ENCODE results near the gene LRRN2.

The LRRN2 gene

DNA sequence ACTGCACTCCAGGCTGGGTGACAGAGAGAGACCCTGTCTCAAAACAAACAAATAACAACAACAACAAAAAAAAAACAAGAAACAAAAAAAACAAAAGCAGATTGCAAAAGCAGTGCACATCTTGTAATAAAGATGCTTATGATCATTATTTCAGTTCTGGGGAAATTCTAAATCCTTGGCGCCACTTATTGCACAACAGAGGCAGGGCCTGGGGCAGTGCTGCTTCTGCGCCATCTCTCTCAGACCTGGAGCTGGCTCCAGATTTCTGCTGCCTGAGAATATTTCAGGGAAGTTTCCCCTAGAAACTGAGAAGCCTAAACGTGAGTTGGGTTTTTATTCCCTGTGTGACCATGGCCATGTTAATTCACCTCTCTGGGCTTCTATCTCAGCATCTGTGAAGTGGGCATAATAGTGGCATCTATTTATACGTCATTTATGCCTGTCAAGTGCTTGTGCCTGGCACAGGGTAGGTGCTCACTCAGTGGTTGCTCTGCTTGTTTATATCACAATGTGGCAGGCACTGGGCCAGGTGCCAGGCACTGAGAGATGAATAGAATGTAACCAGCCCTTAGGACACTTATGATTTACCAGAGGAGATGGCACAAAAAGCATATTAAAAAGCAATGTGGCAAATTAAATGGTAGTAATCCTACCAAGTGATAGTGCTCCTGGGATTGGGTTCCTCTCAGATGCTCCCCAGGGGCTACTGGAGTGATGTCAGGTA is 101.5 kb downstream of the LRRN2 start:
- no peak overlapping the region for H2BK15ac ChIP-seq (ENCODE audit: low read length)
- H3K14ac ChIP-seq (ENCODE audit: low read length) = no peak overlapping the region
- WGBS, 2 donors (ENCODE audit: extremely low coverage in 2 of 2, insufficient read length in 2 of 2, insufficient replicate concordance in 1 of 2) = no CpG with 5 or more reads among the region's 4 CpGs
- H3K27ac ChIP-seq (replicated peaks; ENCODE audit: low read length) = no peak overlapping the region
- H2BK12ac ChIP-seq (ENCODE audit: low read length) = no peak overlapping the region
- H2AFZ ChIP-seq (ENCODE audit: low read length) = no peak overlapping the region
- H3K27me3 ChIP-seq (ENCODE audit: control insufficient read depth in 3 of 3, insufficient read depth in 3 of 3, low read depth in 1 of 3, low read length in 3 of 3) = no peaks in the 10 kb centered on the region
- no peak overlapping the region for H3K9ac ChIP-seq (ENCODE audit: low read depth, low read length, poor library complexity)
- no peak overlapping the region for H2BK120ac ChIP-seq (ENCODE audit: low read depth, low read length)
- H3K4me2 ChIP-seq (ENCODE audit: insufficient read depth, low read length, poor library complexity, severe bottlenecking) = no peak overlapping the region
- peaks cover 0 to 3% of the 10 kb centered on the region in 2 donors for H3K9me3 ChIP-seq (replicated peaks in 1 of 2; ENCODE audit: control insufficient read depth in 2 of 2, insufficient read depth in 1 of 2, low read depth in 1 of 2, low read length in 2 of 2)
- H2AK5ac ChIP-seq (ENCODE audit: low read depth, low read length) = no peak overlapping the region
- no peak overlapping the region for H3K4ac ChIP-seq (ENCODE audit: low read length)
- no peak overlapping the region for H4K91ac ChIP-seq (ENCODE audit: low read depth, low read length, poor library complexity)
- DNase-seq (ENCODE audit: low spot score) = no peak
- H2BK5ac ChIP-seq (ENCODE audit: low read length) = no peak overlapping the region
- H3K23ac ChIP-seq (ENCODE audit: low read depth, low read length, poor library complexity) = no peak overlapping the region
- peaks cover 2 to 4% of the 10 kb centered on the region in 2 donors for H3K4me1 ChIP-seq (ENCODE audit: control insufficient read depth in 2 of 2, insufficient read depth in 1 of 2, low read depth in 1 of 2, low read length in 2 of 2)
- no peak overlapping the region for H3K18ac ChIP-seq (ENCODE audit: low read length)
- no peak overlapping the region for H4K8ac ChIP-seq (ENCODE audit: low read depth, low read length)
- no peaks in the 10 kb centered on the region for H3K36me3 ChIP-seq (replicated peaks in 1 of 2; ENCODE audit: control insufficient read depth in 2 of 2, insufficient read depth in 2 of 2, low read length in 2 of 2)
- no peaks in the 10 kb centered on the region for H3K79me1 ChIP-seq (ENCODE audit: low read depth, low read length)
- no peak overlapping the region for H3K4me3 ChIP-seq (ENCODE audit: low read length in 2 of 2)

DNA sequence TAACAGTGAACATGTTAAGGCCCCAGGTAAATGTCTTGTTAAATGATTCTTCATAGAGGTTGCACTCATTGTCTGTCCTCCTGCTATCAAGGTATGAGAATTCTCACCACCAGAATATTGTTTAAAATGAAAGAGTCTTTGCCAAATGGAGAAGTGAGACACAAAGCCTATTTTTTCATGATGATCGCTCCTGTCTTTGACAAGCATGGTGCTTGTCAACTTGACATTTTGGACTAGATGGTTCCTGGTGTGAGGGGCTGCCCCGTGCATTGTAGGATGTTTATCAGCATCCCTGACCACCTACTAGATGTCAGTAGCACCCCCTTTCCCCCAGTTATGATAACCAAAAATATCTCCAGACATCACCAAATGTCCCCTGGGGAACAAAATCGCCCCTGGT is 103.8 kb downstream of the LRRN2 start:
- H2BK15ac ChIP-seq (ENCODE audit: low read length) = no peak overlapping the region
- H3K4me3 ChIP-seq (ENCODE audit: low read length in 2 of 2) = no peak overlapping the region
- H3K9me3 ChIP-seq (replicated peaks in 1 of 2; ENCODE audit: control insufficient read depth in 2 of 2, insufficient read depth in 1 of 2, low read depth in 1 of 2, low read length in 2 of 2) = peaks cover 0 to 3% of the 10 kb centered on the region in 2 donors
- no peak overlapping the region for H2BK120ac ChIP-seq (ENCODE audit: low read depth, low read length)
- no peaks in the 10 kb centered on the region for H3K36me3 ChIP-seq (replicated peaks in 1 of 2; ENCODE audit: control insufficient read depth in 2 of 2, insufficient read depth in 2 of 2, low read length in 2 of 2)
- H3K79me1 ChIP-seq (ENCODE audit: low read depth, low read length) = no peaks in the 10 kb centered on the region
- H3K27me3 ChIP-seq (ENCODE audit: control insufficient read depth in 3 of 3, insufficient read depth in 3 of 3, low read depth in 1 of 3, low read length in 3 of 3) = no peaks in the 10 kb centered on the region
- WGBS, 2 donors (ENCODE audit: extremely low coverage in 2 of 2, insufficient read length in 2 of 2, insufficient replicate concordance in 1 of 2) = no CpG with 5 or more reads among the region's 3 CpGs
- H3K14ac ChIP-seq (ENCODE audit: low read length) = no peak overlapping the region
- no peak overlapping the region for H3K27ac ChIP-seq (replicated peaks; ENCODE audit: low read length)
- no peak overlapping the region for H3K23ac ChIP-seq (ENCODE audit: low read depth, low read length, poor library complexity)
- H3K9ac ChIP-seq (ENCODE audit: low read depth, low read length, poor library complexity) = no peak overlapping the region
- DNase-seq (ENCODE audit: low spot score) = no peak
- H4K8ac ChIP-seq (ENCODE audit: low read depth, low read length) = no peak overlapping the region
- H2AFZ ChIP-seq (ENCODE audit: low read length) = no peak overlapping the region
- no peak overlapping the region for H3K4me2 ChIP-seq (ENCODE audit: insufficient read depth, low read length, poor library complexity, severe bottlenecking)
- no peak overlapping the region for H3K4ac ChIP-seq (ENCODE audit: low read length)
- no peak overlapping the region for H4K91ac ChIP-seq (ENCODE audit: low read depth, low read length, poor library complexity)
- H3K4me1 ChIP-seq (ENCODE audit: control insufficient read depth in 2 of 2, insufficient read depth in 1 of 2, low read depth in 1 of 2, low read length in 2 of 2) = peaks cover 2 to 9% of the 10 kb centered on the region in 2 donors
- no peak overlapping the region for H2AK5ac ChIP-seq (ENCODE audit: low read depth, low read length)
- H2BK5ac ChIP-seq (ENCODE audit: low read length) = no peak overlapping the region
- no peak overlapping the region for H3K18ac ChIP-seq (ENCODE audit: low read length)
- H2BK12ac ChIP-seq (ENCODE audit: low read length) = no peak overlapping the region

DNA sequence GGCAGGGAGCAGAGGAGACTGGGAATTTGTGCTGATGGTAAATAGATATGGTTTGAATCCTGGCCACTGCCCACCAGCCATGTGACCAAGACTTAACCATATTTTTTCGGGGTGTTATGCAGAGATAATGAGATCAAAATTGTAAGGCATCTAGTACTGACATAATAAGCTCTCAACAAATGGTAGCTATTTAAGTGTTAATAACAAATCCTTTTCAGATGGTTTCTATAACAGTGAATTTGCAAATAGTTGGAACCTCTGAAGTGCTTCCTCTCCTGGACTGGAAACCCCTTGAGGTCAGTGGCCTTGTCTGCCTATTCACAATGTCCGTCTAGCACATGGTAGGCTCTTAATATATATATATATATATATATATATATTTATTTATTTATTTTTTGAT is 104.7 kb downstream of the LRRN2 start:
- H3K4me2 ChIP-seq (ENCODE audit: insufficient read depth, low read length, poor library complexity, severe bottlenecking) = no peak overlapping the region
- no CpG with 5 or more reads among the region's 2 CpGs for WGBS, 2 donors (ENCODE audit: extremely low coverage in 2 of 2, insufficient read length in 2 of 2, insufficient replicate concordance in 1 of 2)
- H3K23ac ChIP-seq (ENCODE audit: low read depth, low read length, poor library complexity) = no peak overlapping the region
- H4K91ac ChIP-seq (ENCODE audit: low read depth, low read length, poor library complexity) = no peak overlapping the region
- H3K18ac ChIP-seq (ENCODE audit: low read length) = no peak overlapping the region
- H3K79me1 ChIP-seq (ENCODE audit: low read depth, low read length) = no peaks in the 10 kb centered on the region
- H2BK120ac ChIP-seq (ENCODE audit: low read depth, low read length) = no peak overlapping the region
- no peak overlapping the region for H3K4ac ChIP-seq (ENCODE audit: low read length)
- no peak overlapping the region for H2BK12ac ChIP-seq (ENCODE audit: low read length)
- H2AFZ ChIP-seq (ENCODE audit: low read length) = no peak overlapping the region
- no peak overlapping the region for H3K14ac ChIP-seq (ENCODE audit: low read length)
- H3K4me3 ChIP-seq (ENCODE audit: low read length in 2 of 2) = no peak overlapping the region
- H2AK5ac ChIP-seq (ENCODE audit: low read depth, low read length) = no peak overlapping the region
- no peak for DNase-seq (ENCODE audit: low spot score)
- H3K27me3 ChIP-seq (ENCODE audit: control insufficient read depth in 3 of 3, insufficient read depth in 3 of 3, low read depth in 1 of 3, low read length in 3 of 3) = no peaks in the 10 kb centered on the region
- H2BK5ac ChIP-seq (ENCODE audit: low read length) = no peak overlapping the region
- H3K9me3 ChIP-seq (replicated peaks in 1 of 2; ENCODE audit: control insufficient read depth in 2 of 2, insufficient read depth in 1 of 2, low read depth in 1 of 2, low read length in 2 of 2) = no peaks in the 10 kb centered on the region
- peaks cover 9 to 15% of the 10 kb centered on the region in 2 donors for H3K4me1 ChIP-seq (ENCODE audit: control insufficient read depth in 2 of 2, insufficient read depth in 1 of 2, low read depth in 1 of 2, low read length in 2 of 2)
- H3K9ac ChIP-seq (ENCODE audit: low read depth, low read length, poor library complexity) = no peak overlapping the region
- H3K27ac ChIP-seq (replicated peaks; ENCODE audit: low read length) = no peak overlapping the region
- no peak overlapping the region for H2BK15ac ChIP-seq (ENCODE audit: low read length)
- H3K36me3 ChIP-seq (replicated peaks in 1 of 2; ENCODE audit: control insufficient read depth in 2 of 2, insufficient read depth in 2 of 2, low read length in 2 of 2) = no peaks in the 10 kb centered on the region
- no peak overlapping the region for H4K8ac ChIP-seq (ENCODE audit: low read depth, low read length)

DNA sequence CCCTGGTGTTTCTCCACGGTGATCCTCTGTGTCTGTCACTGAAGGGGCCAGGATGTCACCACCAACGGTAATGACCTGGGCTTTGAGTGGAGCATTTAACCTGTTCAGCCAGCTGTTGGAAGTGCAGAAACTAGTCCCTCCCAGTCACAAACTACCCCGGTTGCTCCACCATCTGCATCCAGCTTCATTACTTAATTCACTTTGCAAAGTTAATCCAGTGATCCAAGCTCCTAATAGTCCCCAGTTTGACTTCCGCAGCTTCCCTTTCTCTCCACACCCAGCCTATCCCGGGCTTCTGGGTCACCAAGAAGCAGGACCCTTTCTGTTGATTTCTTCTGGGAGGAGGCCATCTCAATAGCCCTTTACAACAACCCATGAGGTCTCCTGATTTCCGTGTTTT is 105.9 kb downstream of the LRRN2 start:
- H2BK120ac ChIP-seq (ENCODE audit: low read depth, low read length) = no peak overlapping the region
- no peak overlapping the region for H3K4me2 ChIP-seq (ENCODE audit: insufficient read depth, low read length, poor library complexity, severe bottlenecking)
- WGBS, 2 donors (ENCODE audit: extremely low coverage in 2 of 2, insufficient read length in 2 of 2, insufficient replicate concordance in 1 of 2) = no CpG with 5 or more reads among the region's 6 CpGs

More for the DNA sequence above, 105.9 kb downstream of the LRRN2 start:
- Histone ChIP-seq H3K23ac (ENCODE audit: low read depth, low read length, poor library complexity) (no peak overlapping the region), H3K27me3 (ENCODE audit: control insufficient read depth in 3 of 3, insufficient read depth in 3 of 3, low read depth in 1 of 3, low read length in 3 of 3) (no peaks in the 10 kb centered on the region), H3K36me3 (replicated peaks in 1 of 2; ENCODE audit: control insufficient read depth in 2 of 2, insufficient read depth in 2 of 2, low read length in 2 of 2) (no peaks in the 10 kb centered on the region), H3K79me1 (ENCODE audit: low read depth, low read length) (no peaks in the 10 kb centered on the region), H4K8ac (ENCODE audit: low read depth, low read length) (no peak overlapping the region), H4K91ac (ENCODE audit: low read depth, low read length, poor library complexity) (no peak overlapping the region), H2BK12ac (ENCODE audit: low read length) (no peak overlapping the region), H3K14ac (ENCODE audit: low read length) (no peak overlapping the region), H2AFZ (ENCODE audit: low read length) (no peak overlapping the region), H3K9me3 (replicated peaks in 1 of 2; ENCODE audit: control insufficient read depth in 2 of 2, insufficient read depth in 1 of 2, low read depth in 1 of 2, low read length in 2 of 2) (peaks cover 1 to 3% of the 10 kb centered on the region in 2 donors), H3K18ac (ENCODE audit: low read length) (no peak overlapping the region), H3K27ac (replicated peaks; ENCODE audit: low read length) (no peak overlapping the region), H2BK15ac (ENCODE audit: low read length) (no peak overlapping the region), H2BK5ac (ENCODE audit: low read length) (no peak overlapping the region), H3K4me3 (ENCODE audit: low read length in 2 of 2) (no peak overlapping the region), H2AK5ac (ENCODE audit: low read depth, low read length) (peak overlapping the region; percentile 17), H3K9ac (ENCODE audit: low read depth, low read length, poor library complexity) (no peak overlapping the region), H3K4ac (ENCODE audit: low read length) (no peak overlapping the region), H3K4me1 (ENCODE audit: control insufficient read depth in 2 of 2, insufficient read depth in 1 of 2, low read depth in 1 of 2, low read length in 2 of 2) (peaks cover 15% of the 10 kb centered on the region in 2 donors)
- no peak for DNase-seq (ENCODE audit: low spot score)

Measured in neuronal stem cell (in vitro differentiated cells).